Tibial nerve (tissue), 4 donors: ENCODE data around the gene ATIC.

Experiments
- EP300 ChIP-seq, 2 donors: sonication (generic); formaldehyde crosslinking; IDR thresholded peaks; one replicate each; pipeline ENCODE4 v1.6.1; 2017; ENCODE audit warnings: antibody characterized with exemption in 2 of 2, mild to moderate bottlenecking in 1 of 2
- POLR2A ChIP-seq, 2 donors: fragments of 450-650 bp; IDR thresholded peaks; one replicate each; pipeline ENCODE4 v1.6.1; 2017; ENCODE audit warnings: antibody characterized with exemption in 2 of 2, mild to moderate bottlenecking in 2 of 2, moderate library complexity in 2 of 2
- TF ChIP-seq, protein P1 (sequence below), 5 experiments: fragments of 200-600 bp in 3 of 5; fragments of 450-650 bp in 2 of 5; sonication (generic) in 3 of 5; IDR thresholded peaks; one replicate each; pipeline ENCODE4 v1.5.1; 2016 to 2019; ENCODE audit warnings: antibody characterized with exemption in 5 of 5, mild to moderate bottlenecking in 3 of 5, moderate library complexity in 2 of 5

GRCh38 chr2:215379948-215380347, 68.1 kb downstream of the ATIC start:
- TF ChIP-seq, protein P1, sequence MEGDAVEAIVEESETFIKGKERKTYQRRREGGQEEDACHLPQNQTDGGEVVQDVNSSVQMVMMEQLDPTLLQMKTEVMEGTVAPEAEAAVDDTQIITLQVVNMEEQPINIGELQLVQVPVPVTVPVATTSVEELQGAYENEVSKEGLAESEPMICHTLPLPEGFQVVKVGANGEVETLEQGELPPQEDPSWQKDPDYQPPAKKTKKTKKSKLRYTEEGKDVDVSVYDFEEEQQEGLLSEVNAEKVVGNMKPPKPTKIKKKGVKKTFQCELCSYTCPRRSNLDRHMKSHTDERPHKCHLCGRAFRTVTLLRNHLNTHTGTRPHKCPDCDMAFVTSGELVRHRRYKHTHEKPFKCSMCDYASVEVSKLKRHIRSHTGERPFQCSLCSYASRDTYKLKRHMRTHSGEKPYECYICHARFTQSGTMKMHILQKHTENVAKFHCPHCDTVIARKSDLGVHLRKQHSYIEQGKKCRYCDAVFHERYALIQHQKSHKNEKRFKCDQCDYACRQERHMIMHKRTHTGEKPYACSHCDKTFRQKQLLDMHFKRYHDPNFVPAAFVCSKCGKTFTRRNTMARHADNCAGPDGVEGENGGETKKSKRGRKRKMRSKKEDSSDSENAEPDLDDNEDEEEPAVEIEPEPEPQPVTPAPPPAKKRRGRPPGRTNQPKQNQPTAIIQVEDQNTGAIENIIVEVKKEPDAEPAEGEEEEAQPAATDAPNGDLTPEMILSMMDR (IDR thresholded peaks at IDR 0.05): no peak
- TF ChIP-seq POLR2A (IDR thresholded peaks at IDR 0.05) (no peak), EP300 (IDR thresholded peaks at IDR 0.05) (no peak)
